ENCODE data around the gene GABRG3. TPM values are rescaled to one million over a fixed set of nuclear protein-coding genes. Genes with fewer than 3 reads are reported as not detected.

The GABRG3 gene
- total RNA-seq, 1 donor, result not detected

DNA sequence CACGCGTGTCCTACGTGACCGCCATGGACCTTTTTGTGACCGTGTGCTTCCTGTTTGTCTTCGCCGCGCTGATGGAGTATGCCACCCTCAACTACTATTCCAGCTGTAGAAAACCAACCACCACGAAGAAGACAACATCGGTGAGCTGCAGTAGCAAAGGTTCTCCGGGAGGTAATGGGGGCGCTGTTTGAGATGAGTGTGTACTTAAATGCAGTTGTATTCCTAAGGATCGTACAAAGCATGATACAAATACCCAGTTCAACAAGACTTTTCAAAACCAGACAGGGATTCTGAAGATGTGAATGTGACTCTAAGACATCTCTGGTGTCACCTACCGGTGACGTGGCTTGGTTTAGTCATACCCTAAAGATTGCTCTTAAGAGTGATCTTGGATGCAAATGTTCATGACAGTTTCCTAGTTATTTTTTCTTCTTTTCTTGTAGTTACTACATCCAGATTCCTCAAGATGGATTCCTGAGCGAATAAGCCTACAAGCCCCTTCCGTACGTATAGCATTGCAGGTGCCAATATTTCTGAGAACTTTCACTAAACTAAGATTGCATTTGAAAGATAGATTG is 556.6 kb downstream of the GABRG3 start:
- no peak overlapping the region for H3K4me3 ChIP-seq (ENCODE audit: low read depth, low read length)
- TF ChIP-seq, protein P1, sequence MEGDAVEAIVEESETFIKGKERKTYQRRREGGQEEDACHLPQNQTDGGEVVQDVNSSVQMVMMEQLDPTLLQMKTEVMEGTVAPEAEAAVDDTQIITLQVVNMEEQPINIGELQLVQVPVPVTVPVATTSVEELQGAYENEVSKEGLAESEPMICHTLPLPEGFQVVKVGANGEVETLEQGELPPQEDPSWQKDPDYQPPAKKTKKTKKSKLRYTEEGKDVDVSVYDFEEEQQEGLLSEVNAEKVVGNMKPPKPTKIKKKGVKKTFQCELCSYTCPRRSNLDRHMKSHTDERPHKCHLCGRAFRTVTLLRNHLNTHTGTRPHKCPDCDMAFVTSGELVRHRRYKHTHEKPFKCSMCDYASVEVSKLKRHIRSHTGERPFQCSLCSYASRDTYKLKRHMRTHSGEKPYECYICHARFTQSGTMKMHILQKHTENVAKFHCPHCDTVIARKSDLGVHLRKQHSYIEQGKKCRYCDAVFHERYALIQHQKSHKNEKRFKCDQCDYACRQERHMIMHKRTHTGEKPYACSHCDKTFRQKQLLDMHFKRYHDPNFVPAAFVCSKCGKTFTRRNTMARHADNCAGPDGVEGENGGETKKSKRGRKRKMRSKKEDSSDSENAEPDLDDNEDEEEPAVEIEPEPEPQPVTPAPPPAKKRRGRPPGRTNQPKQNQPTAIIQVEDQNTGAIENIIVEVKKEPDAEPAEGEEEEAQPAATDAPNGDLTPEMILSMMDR (IDR thresholded peaks at IDR 0.05; ENCODE audit: insufficient read depth, low read depth, low read length), result no peak

DNA sequence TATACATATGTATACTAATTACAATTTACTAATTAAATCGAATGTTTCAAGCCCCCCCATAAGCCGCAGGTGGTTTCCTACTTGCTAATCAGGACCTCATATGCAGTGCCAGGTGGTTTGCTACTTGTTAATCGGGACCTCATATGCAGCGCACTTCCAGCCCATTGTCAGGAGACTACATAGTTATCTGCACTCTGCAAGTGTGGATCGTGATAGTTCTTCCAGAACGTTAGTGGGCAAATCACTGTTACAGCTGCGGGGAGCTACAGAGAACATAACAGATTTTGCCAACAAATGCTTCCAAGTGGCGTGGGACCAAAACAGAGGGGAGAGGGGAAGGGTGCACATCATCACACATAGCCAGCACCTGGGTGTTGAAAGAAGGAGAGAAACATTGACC is 558.4 kb downstream of the GABRG3 start:
- no peak for DNase-seq (ENCODE audit: low read depth)
- no peak overlapping the region for H3K4me3 ChIP-seq (ENCODE audit: low read depth, low read length)
- TF ChIP-seq, protein P1 (IDR thresholded peaks at IDR 0.05; ENCODE audit: insufficient read depth, low read depth, low read length), result no peak

More for the DNA sequence above, 556.6 kb downstream of the GABRG3 start:
- no peak for DNase-seq (ENCODE audit: low read depth)

DNA sequence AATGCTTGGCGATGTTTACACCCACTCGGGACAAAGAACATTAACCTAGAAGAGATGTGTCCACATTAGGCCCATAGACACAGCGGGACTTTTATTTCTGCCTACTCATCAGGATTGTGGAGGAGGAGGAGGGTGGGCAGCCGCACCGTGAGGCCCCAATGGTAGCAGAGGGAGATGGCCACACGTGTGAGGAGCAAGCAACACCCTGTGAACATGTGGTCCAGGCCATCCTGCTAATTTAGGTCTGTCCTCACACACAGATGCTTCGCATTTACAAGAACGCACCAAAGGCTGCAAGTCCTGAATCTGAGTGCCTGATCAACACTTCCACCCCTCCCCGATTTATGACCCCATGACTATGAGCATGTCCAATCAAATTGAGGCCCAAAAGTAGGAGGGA is 560.0 kb downstream of the GABRG3 start:
- TF ChIP-seq, protein P1 (IDR thresholded peaks at IDR 0.05; ENCODE audit: insufficient read depth, low read depth, low read length), result no peak
- no peak overlapping the region for H3K4me3 ChIP-seq (ENCODE audit: low read depth, low read length)
- DNase-seq (ENCODE audit: low read depth), result no peak

DNA sequence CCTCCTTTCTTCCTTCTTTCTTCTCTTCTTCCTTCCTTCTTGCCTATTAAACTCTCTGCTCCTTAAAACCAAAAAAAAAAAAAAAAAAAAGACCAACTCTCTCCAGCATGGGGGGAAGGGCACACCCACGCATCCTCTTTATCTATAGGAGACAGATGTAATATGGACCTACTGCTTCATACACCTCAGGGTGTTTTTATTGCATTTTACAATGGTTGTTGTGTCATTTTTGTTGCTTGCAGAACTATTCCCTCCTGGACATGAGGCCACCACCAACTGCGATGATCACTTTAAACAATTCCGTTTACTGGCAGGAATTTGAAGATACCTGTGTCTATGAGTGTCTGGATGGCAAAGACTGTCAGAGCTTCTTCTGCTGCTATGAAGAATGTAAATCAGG is 561.4 kb downstream of the GABRG3 start:
- TF ChIP-seq, protein P1 (IDR thresholded peaks at IDR 0.05; ENCODE audit: insufficient read depth, low read depth, low read length), result no peak
- DNase-seq (ENCODE audit: low read depth), result no peak
- no peak overlapping the region for H3K4me3 ChIP-seq (ENCODE audit: low read depth, low read length)

DNA sequence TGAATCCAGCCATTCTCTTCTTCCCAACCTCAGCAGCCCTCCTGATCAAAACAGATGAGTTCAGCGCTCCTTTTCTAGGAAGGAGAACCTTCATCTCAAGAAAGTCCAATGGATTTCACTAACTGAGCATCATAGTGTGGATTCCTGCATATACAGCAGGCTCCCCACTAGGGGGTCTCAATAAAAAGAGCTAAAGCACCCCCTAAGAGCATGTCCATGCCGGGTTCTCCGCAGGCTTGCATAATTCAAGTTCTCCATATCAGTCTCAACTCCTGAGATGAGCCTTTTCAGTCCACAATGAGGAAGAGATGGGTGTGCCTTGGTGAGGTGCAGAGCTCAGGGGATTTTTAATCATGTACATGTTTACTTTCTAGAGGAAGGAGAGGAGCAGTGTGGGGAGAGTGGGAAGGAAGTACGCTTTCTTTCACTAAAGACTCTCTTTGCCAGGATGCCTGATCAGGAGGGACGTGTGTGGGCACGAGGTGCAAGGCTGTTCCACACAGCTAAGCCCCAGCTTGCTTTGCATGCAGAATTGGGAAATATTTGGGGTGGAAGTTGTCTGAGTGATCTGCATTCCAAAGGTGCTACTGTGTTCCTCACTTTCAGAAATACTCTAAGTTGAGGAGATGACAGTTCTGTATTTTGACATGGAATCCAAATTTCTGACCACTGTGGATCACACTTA is 564.6 kb downstream of the GABRG3 start:
- H3K4me3 ChIP-seq (ENCODE audit: low read depth, low read length), result no peak overlapping the region
- no peak for DNase-seq (ENCODE audit: low read depth)
- TF ChIP-seq, protein P1 (IDR thresholded peaks at IDR 0.05; ENCODE audit: insufficient read depth, low read depth, low read length), result no peak

DNA sequence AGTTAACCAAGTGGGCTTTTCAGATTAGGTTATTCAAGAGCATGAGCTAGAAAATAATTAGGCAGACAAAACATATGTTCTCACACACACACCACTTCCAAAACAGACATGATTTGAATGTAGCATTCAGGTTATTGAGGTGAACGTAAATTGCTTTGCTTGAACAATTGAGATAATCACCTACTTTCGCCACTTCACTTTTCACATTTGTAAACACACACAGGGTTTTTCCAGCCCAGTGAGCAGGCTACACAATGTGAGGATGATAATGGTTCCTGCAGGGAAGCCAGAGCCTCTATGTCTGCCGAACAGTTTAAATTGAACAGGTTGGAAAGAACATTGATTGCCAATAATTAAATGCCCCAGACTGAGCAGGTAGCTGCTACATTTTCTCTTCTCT is 567.3 kb downstream of the GABRG3 start:
- H3K4me3 ChIP-seq (ENCODE audit: low read depth, low read length), result no peak overlapping the region
- no peak for DNase-seq (ENCODE audit: low read depth)
- TF ChIP-seq, protein P1 (IDR thresholded peaks at IDR 0.05; ENCODE audit: insufficient read depth, low read depth, low read length), result no peak
